ENCODE measurements around the gene NR1I2.

The NR1I2 gene

DNA sequence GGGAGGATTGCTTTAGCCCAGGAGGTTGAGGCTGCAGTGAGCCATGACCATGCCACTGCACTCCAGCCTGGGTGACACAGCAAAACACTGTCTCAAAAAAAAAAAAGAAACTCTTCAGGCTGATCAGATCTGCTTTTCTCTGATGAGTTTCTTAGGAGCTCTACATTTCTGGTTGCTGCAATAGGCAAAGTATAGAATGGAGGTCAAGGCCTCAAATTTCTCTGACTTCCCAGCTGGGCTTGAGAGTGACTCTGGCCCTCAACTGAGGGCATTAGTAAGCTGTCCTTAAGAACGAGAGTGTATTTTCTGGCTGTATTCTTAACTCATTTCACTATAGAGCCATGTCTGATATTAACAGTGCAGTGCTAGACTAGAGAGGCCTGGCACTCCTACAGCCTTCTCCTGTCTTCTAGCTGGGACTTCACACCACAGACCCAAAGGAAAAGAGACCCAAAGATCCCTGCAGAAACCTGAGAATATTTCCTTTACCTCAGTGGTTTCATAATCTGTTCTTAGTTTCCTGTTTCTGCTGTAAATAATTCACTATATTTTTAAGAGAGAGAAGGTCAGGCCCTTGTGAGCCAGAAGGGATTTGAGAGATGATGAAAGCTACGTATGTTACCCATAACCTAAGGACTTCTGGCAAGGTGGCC is 2.0 kb upstream of the NR1I2 start:
- DNase-seq, result no peak

GRCh38 chr3:119782460-119782859 is 559 bp downstream of the NR1I2 start:
- DNase-seq, result no peak

DNA sequence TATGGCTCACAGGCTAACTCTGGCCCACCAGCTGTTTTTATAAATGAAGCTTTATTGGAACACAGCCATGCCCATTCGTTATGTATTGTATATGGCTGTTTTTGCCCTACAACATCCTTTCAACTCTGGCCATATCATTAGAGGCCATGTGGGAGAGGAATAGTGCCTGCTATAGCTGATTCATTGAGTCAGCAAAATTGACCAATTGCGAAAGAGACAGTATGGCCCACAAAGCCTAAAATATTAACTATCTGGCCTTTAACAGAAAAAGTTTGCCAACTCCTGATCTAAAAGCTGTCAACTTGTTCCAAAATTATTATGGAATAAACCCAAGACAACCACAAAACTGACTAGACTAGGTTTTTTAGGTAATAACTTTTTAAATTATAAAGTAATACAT is 1.4 kb downstream of the NR1I2 start:
- no peak for DNase-seq

DNA sequence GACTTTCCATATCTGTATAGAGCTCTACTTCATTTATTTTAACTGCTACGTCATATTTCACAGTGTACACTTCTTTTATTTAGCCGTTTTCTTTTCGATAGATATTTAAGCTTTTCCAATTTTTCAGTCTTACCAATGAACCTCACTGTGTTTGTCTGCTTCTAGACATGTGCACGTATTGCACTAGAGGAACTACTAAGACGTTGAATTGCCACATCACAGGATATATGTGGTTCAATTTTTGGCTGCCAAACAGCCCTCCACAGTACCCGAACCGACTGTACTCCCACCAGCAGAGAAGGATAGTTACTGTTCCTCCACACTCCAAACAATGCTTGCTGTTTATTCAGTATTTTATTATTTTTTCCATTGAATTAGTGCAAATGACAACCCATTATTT is 2.0 kb downstream of the NR1I2 start:
- no peak for DNase-seq

GRCh38 chr3:119786409-119786808 is 4.5 kb downstream of the NR1I2 start:
- DNase-seq, result no peak

GRCh38 chr3:119790369-119790768 is 8.5 kb downstream of the NR1I2 start:
- no peak for DNase-seq

- no peak for DNase-seq
These were observed 10.4 kb downstream of the NR1I2 start for GRCh38 chr3:119792270-119792669.

DNA sequence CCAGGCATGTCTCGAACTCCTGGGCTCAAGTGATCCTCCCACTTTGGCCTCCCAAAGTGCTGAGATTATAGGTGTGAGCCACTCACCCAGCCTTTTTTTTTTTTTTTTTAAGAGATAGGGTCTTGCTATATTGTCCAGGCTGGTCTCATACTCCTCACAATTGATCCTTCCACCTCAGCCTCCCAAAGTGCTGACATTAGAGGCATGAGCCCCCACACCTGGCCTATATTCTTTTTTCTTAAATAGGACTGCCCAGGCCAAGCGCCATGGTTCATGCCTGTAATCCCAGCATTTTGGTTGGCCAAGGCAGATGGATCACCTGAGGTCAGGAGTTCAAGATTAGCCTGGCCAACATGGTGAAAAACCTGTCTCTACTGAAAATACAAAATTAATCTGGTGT is 12.5 kb downstream of the NR1I2 start:
- no peak for DNase-seq

DNA sequence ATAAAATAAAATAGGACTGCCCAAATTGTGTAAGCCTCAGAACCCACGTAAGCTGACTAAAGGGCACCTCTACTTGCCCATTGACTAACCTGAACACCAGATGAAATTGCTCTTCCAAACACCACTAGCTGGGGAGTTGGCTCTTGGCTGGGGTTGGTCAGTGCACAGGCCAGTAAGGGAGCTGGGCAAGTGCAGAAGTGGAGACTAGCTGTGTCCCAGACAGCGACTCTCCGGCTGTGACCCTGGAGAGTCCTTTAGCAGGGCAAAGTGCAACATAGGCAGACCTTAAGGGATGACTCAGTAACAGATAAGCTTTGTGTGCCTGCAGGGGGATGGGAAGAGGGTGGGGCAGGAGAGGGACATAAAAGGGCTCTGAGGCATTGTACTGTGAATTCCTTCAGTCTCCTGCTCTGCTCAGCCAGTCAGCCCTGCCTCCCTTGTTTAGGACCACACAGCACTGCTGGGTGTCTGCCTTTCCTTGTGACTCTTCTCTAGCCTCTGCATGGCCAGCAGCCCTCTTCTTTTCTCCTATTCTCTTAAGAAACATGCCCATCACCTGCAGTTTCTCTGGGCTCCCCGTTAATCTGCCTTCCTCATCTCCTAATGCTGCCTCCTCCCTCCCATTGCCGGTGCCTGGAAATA is 13.2 kb downstream of the NR1I2 start:
- no peak for DNase-seq

- DNase-seq, result no peak
These were observed 13.9 kb downstream of the NR1I2 start for GRCh38 chr3:119795849-119796248.

- DNase-seq, result no peak
These were observed 14.5 kb downstream of the NR1I2 start for GRCh38 chr3:119796368-119796767.

- no peak for DNase-seq
These were observed 14.9 kb downstream of the NR1I2 start for GRCh38 chr3:119796785-119797184.

DNA sequence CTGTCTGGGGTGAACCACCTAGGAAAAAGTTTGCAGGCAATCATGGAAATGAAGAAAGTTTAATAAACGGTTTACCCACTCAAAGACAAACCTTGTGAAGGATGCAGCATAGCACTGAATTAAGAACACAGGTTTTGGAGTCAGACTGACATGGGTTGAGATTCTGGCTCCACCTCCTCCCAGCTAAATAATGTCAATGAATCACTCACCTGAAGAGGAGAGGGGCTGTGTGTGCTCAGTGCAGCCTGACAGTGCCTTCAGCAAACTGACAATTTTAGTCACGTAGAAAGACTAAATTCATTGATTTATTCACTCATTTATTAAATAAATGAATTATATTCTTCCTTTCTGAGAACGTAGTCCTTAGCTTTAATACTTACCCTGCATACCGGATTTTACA is 18.9 kb downstream of the NR1I2 start:
- DNase-seq, result no peak

- DNase-seq, result no peak
These were observed 26.3 kb downstream of the NR1I2 start for GRCh38 chr3:119808244-119808643.

DNA sequence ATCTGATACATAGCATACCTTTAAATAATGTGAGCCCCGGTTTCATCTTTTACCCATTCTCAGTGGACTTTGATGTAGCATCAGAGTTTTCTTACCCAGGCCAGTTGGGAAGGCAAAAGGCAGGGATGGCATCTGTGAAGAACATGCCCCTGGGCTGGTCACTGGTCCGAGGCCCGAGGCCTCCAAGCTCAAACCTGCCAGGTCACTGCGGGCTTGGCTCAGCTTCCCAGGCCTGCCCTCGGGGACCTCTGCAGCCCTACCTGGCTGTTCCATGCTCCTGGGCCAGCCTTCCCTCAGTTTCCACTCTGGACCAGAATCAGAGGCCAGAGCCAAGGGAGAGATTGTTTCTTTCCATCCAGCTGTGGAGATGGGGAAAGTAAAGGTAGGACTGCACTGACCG is 26.9 kb downstream of the NR1I2 start:
- DNase-seq, result no peak

- no peak for DNase-seq
These were observed 27.5 kb downstream of the NR1I2 start for GRCh38 chr3:119809249-119810017.

DNA sequence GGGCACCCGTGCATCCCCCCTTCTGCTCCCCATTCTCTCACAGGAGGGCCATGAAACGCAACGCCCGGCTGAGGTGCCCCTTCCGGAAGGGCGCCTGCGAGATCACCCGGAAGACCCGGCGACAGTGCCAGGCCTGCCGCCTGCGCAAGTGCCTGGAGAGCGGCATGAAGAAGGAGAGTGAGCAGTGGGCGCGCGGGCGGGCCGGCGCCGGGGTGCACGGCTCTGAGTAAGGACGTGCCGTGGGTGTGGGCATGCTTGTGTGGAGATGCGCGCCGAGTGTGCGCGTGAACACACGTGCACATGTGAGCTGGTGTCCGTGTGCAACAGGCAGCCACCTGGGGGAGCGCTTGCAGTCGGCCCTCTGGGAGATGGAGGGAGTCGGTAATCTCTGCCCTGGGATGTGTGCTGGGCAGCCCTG is 28.1 kb downstream of the NR1I2 start:
- DNase-seq, result peak; percentile 65

DNA sequence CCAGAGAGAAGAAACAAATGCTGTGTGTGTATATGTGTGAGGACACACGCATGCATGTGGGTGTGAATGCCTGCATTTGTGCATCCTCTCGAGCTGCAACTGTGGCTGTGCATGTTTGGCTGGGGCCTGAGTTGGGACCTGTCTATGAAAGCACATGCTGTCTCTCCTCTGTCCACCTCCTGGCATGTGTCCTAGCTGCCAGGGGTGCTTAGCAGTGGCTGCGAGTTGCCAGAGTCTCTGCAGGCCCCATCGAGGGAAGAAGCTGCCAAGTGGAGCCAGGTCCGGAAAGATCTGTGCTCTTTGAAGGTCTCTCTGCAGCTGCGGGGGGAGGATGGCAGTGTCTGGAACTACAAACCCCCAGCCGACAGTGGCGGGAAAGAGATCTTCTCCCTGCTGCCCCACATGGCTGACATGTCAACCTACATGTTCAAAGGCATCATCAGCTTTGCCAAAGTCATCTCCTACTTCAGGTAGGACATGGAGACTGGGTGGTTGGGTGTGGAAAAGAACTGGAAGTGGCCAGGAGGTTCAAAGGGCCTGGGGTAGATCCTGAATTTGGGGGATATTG is 30.7 kb downstream of the NR1I2 start:
- DNase-seq, result no peak

DNA sequence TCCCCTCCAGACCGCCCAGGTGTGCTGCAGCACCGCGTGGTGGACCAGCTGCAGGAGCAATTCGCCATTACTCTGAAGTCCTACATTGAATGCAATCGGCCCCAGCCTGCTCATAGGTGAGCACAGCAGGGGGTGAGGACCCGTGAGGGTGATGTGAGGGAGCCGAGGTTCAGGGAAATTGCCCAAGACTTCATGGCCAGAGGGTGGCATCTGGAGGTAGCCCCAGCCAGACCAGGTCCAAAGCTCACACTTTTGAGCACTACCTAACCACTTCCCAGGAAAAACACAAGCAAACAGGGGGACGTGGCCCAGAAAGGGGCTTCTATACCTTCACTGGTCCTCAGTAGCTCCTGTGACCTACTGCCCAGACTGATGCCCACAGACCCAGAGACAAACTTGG is 33.8 kb downstream of the NR1I2 start:
- no peak for DNase-seq

GRCh38 chr3:119817071-119817470 is 35.2 kb downstream of the NR1I2 start:
- DNase-seq, result no peak

DNA sequence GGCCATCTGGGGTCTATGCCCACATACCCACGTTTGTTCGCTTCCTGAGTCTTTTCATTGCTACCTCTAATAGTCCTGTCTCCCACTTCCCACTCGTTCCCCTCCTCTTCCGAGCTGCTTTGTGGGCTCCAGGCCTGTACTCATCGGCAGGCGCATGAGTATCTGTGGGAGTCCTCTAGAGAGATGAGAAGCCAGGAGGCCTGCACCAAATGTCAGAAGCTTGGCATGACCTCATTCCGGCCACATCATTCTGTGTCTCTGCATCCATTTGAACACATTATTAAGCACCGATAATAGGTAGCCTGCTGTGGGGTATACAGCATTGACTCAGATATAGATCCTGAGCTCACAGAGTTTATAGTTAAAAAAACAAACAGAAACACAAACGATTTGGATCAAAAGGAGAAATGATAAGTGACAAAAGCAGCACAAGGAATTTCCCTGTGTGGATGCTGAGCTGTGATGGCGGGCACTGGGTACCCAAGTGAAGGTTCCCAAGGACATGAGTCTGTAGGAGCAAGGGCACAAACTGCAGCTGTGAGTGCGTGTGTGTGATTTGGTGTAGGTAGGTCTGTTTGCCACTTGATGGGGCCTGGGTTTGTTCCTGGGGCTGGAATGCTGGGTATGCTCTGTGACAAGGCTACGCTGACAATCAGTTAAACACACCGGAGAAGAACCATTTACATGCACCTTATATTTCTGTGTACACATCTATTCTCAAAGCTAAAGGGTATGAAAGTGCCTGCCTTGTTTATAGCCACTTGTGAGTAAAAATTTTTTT is 35.9 kb downstream of the NR1I2 start:
- DNase-seq, result no peak

DNA sequence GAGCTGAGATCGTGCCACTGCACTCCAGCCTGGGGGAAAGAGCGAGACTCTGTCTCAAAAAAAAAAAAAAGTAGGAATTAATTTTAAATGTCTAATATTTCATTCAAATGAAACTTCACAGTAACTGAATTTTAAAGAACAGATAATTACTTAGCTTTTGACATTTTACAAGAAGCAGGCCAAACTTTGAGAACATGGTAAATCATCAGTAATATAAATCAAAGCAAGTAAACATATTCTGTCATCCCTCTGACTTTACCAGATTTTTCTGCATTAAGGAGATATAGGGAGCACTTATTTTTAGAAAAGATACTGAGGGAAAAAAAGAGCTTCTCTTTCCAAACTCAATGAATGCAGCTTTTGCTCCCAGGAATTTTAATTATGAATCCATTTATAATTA is 37.0 kb downstream of the NR1I2 start:
- no peak for DNase-seq

DNA sequence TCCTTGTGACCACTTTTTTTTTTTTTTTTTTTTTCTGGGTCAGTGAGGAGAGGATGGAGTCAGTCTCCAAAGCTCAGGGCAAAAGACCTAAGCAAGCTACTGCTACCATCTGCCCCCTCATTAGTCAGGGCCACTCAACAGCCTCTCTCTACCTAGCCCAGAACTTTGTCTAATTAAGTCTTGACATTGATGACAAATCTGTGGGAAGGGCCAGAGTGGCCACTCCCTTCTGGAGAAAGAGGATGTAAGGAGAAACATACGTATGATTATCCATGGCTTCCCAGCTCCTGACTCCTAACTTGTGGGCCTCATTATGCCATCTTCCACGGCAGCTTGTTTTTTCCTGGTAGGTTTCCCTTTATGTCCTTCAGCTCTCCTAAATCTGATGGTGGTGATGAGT is 37.9 kb downstream of the NR1I2 start:
- DNase-seq, result no peak

Measured in stimulated activated CD4-positive, alpha-beta T cell treated with anti-CD3 and anti-CD28 coated beads, Interleukin-4, amount 100 ng/mL, for 24 hours (primary cell).